Measurements from ENCODE around the gene SRA1.

The SRA1 gene

GRCh38 chr5:140565024-140565779, 7.9 kb upstream of the SRA1 start:
- ATAC-seq (peak; percentile 1), DNase-seq (ENCODE audit: low spot score in 2 of 2) (no peak)
- H3K4me3 Mint-ChIP-seq: peak overlapping the region; percentile 82
- H3K36me3 Mint-ChIP-seq: peaks cover 28% of the 10 kb centered on the region
- peak overlapping the region; percentile 94 for H3K27ac Mint-ChIP-seq
- H3K4me1 Mint-ChIP-seq: peaks cover 69% of the 10 kb centered on the region
- no peaks in the 10 kb centered on the region for H3K9me3 Mint-ChIP-seq

- Mint-ChIP-seq H3K36me3 (peaks cover 28% of the 10 kb centered on the region), H3K27ac (peak within 1 kb of the TSS; percentile 94), H3K4me3 (peak within 1 kb of the TSS; percentile 82), H3K9me3 (no peaks in the 10 kb centered on the region), H3K4me1 (peaks cover 65% of the 10 kb centered on the region)
- ATAC-seq (peak; percentile 93), DNase-seq (ENCODE audit: low spot score in 2 of 2) (peak; percentile 91 to 97)
Measured at GRCh38 chr5:140564196-140565023, 7.1 kb upstream of the SRA1 start, which contains the start of the genes APBB3 and SLC35A4. APBB3 (minus strand) TSS chr5:140564598; CDS start chr5:140564245, 353 bp downstream. SLC35A4 (plus strand) TSS chr5:140564828; CDS start chr5:140567170, 2,342 bp downstream.

GRCh38 chr5:140563596-140563995, 6.3 kb upstream of the SRA1 start:
- no peak for DNase-seq (ENCODE audit: low spot score in 2 of 2)
- Mint-ChIP-seq H3K4me1 (peaks cover 59% of the 10 kb centered on the region), H3K9me3 (no peaks in the 10 kb centered on the region), H3K4me3 (peak overlapping the region; percentile 82), H3K36me3 (peaks cover 28% of the 10 kb centered on the region), H3K27ac (peak overlapping the region; percentile 94)
- no peak for ATAC-seq

- H3K27ac Mint-ChIP-seq: peak overlapping the region; percentile 50
- no peak for ATAC-seq
Measured at GRCh38 chr5:140561753-140562523, 4.7 kb upstream of the SRA1 start.

GRCh38 chr5:140560227-140560626, 3.0 kb upstream of the SRA1 start:
- H3K4me1 Mint-ChIP-seq: peaks cover 53% of the 10 kb centered on the region
- no peaks in the 10 kb centered on the region for H3K9me3 Mint-ChIP-seq
- peaks cover 42% of the 10 kb centered on the region for H3K36me3 Mint-ChIP-seq
- H3K4me3 Mint-ChIP-seq: no peak overlapping the region
- peak overlapping the region; percentile 50 for H3K27ac Mint-ChIP-seq
- ATAC-seq: no peak
- no peak for DNase-seq (ENCODE audit: low spot score in 2 of 2)

More at GRCh38 chr5:140561753-140562523, 4.7 kb upstream of the SRA1 start:
- peaks cover 54% of the 10 kb centered on the region for H3K4me1 Mint-ChIP-seq
- no peak for DNase-seq (ENCODE audit: low spot score in 2 of 2)
- H3K9me3 Mint-ChIP-seq: no peaks in the 10 kb centered on the region
- peaks cover 30% of the 10 kb centered on the region for H3K36me3 Mint-ChIP-seq
- H3K4me3 Mint-ChIP-seq: no peak overlapping the region

- H3K27ac Mint-ChIP-seq: peak overlapping the region; percentile 32
- no peak overlapping the region for H3K4me3 Mint-ChIP-seq
- H3K36me3 Mint-ChIP-seq: peaks cover 42% of the 10 kb centered on the region
- DNase-seq (ENCODE audit: low spot score in 2 of 2) (peak in 1 of 2 donors; percentile 48), ATAC-seq (no peak)
- H3K4me1 Mint-ChIP-seq: peaks cover 60% of the 10 kb centered on the region
- no peaks in the 10 kb centered on the region for H3K9me3 Mint-ChIP-seq
Measured at GRCh38 chr5:140558542-140558941, 1.3 kb upstream of the SRA1 start.

- peaks cover 65% of the 10 kb centered on the region for H3K4me1 Mint-ChIP-seq
- peak overlapping the region; percentile 32 for H3K27ac Mint-ChIP-seq
- no peak for ATAC-seq
- no peak for DNase-seq (ENCODE audit: low spot score in 2 of 2)
- H3K36me3 Mint-ChIP-seq: peaks cover 48% of the 10 kb centered on the region
- H3K4me3 Mint-ChIP-seq: peak overlapping the region; percentile 85
- H3K9me3 Mint-ChIP-seq: no peaks in the 10 kb centered on the region
Measured at GRCh38 chr5:140557965-140558364, 692 bp upstream of the SRA1 start.

GRCh38 chr5:140556438-140556837, 835 bp downstream of the SRA1 start:
- ATAC-seq: no peak
- no peaks in the 10 kb centered on the region for H3K9me3 Mint-ChIP-seq
- DNase-seq (ENCODE audit: low spot score in 2 of 2): peak in 1 of 2 donors; percentile 42
- H3K27ac Mint-ChIP-seq: peak overlapping the region; percentile 32
- peaks cover 64% of the 10 kb centered on the region for H3K4me1 Mint-ChIP-seq
- peak overlapping the region; percentile 85 for H3K4me3 Mint-ChIP-seq
- H3K36me3 Mint-ChIP-seq: peaks cover 63% of the 10 kb centered on the region

- Mint-ChIP-seq H3K9me3 (no peaks in the 10 kb centered on the region), H3K4me3 (peak overlapping the region; percentile 85), H3K27ac (peak overlapping the region; percentile 32), H3K4me1 (peaks cover 63% of the 10 kb centered on the region), H3K36me3 (peaks cover 69% of the 10 kb centered on the region)
- DNase-seq (ENCODE audit: low spot score in 2 of 2) (no peak), ATAC-seq (no peak)
Measured at GRCh38 chr5:140555747-140556312, 1.4 kb downstream of the SRA1 start.

- ATAC-seq: no peak
- peaks cover 83% of the 10 kb centered on the region for H3K36me3 Mint-ChIP-seq
- peak overlapping the region; percentile 85 for H3K4me3 Mint-ChIP-seq
- H3K27ac Mint-ChIP-seq: peak overlapping the region; percentile 32
- no peaks in the 10 kb centered on the region for H3K9me3 Mint-ChIP-seq
- no peak for DNase-seq (ENCODE audit: low spot score in 2 of 2)
- H3K4me1 Mint-ChIP-seq: peaks cover 77% of the 10 kb centered on the region
Measured at GRCh38 chr5:140554454-140554853, 2.8 kb downstream of the SRA1 start.

- H3K4me3 Mint-ChIP-seq: peak overlapping the region; percentile 85
- H3K9me3 Mint-ChIP-seq: no peaks in the 10 kb centered on the region
- peaks cover 91% of the 10 kb centered on the region for H3K36me3 Mint-ChIP-seq
Measured at GRCh38 chr5:140553657-140554056, 3.6 kb downstream of the SRA1 start.

GRCh38 chr5:140551872-140552271, 5.4 kb downstream of the SRA1 start:
- ATAC-seq: no peak
- H3K4me3 Mint-ChIP-seq: no peak overlapping the region
- DNase-seq (ENCODE audit: low spot score in 2 of 2): no peak
- peaks cover 86% of the 10 kb centered on the region for H3K36me3 Mint-ChIP-seq
- peak overlapping the region; percentile 90 for H3K27ac Mint-ChIP-seq
- peaks cover 89% of the 10 kb centered on the region for H3K4me1 Mint-ChIP-seq
- H3K9me3 Mint-ChIP-seq: no peaks in the 10 kb centered on the region

More at GRCh38 chr5:140553657-140554056, 3.6 kb downstream of the SRA1 start:
- ATAC-seq (peak; percentile 56), DNase-seq (ENCODE audit: low spot score in 2 of 2) (no peak)
- H3K27ac Mint-ChIP-seq: peak overlapping the region; percentile 32
- peaks cover 85% of the 10 kb centered on the region for H3K4me1 Mint-ChIP-seq

- Mint-ChIP-seq H3K4me3 (no peak overlapping the region), H3K9me3 (no peaks in the 10 kb centered on the region), H3K27ac (peak overlapping the region; percentile 90), H3K4me1 (peaks cover 80% of the 10 kb centered on the region), H3K36me3 (peaks cover 88% of the 10 kb centered on the region)
- DNase-seq (ENCODE audit: low spot score in 2 of 2) (no peak), ATAC-seq (no peak)
Measured at GRCh38 chr5:140550147-140551079, 6.9 kb downstream of the SRA1 start.

Measured in stimulated activated effector memory CD8-positive, alpha-beta T cell treated with anti-CD3 and anti-CD28 coated beads, Interleukin-12 subunit alpha, Interleukin-12 subunit beta, amount 100 ng/mL, for 72 hours (primary cell).